ENCODE results near the gene THAP2.

- TF ChIP-seq, protein P1, sequence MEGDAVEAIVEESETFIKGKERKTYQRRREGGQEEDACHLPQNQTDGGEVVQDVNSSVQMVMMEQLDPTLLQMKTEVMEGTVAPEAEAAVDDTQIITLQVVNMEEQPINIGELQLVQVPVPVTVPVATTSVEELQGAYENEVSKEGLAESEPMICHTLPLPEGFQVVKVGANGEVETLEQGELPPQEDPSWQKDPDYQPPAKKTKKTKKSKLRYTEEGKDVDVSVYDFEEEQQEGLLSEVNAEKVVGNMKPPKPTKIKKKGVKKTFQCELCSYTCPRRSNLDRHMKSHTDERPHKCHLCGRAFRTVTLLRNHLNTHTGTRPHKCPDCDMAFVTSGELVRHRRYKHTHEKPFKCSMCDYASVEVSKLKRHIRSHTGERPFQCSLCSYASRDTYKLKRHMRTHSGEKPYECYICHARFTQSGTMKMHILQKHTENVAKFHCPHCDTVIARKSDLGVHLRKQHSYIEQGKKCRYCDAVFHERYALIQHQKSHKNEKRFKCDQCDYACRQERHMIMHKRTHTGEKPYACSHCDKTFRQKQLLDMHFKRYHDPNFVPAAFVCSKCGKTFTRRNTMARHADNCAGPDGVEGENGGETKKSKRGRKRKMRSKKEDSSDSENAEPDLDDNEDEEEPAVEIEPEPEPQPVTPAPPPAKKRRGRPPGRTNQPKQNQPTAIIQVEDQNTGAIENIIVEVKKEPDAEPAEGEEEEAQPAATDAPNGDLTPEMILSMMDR (IDR thresholded peaks at IDR 0.05) = no peak
- TF ChIP-seq POLR2AphosphoS5 (IDR thresholded peaks at IDR 0.05) (peak; percentile 74), POLR2A (IDR thresholded peaks at IDR 0.05) (no peak)
Observed at GRCh38 chr12:71719647-71720370, 55.7 kb downstream of the THAP2 start.
